Left lung (tissue), 10 donors: ENCODE results near the gene ATP8A2. TPM values are rescaled to one million over a fixed set of nuclear protein-coding genes. Genes with fewer than 3 reads are reported as not detected.

ENCODE experiments used
- ATAC-seq: fragments of 200-7000 bp; cut with Tn5 transposase; one replicate; pipeline ENCODE4 v1.9.1; 2020; ENCODE audit warnings: moderate library complexity
- DNase-seq, 4 donors: peaks; one replicate each; pipeline ENCODE4 v3.0.0-alpha.2; 2013 to 2020
- H3K27ac ChIP-seq, 2 donors: fragments of 200-600 bp; sonication (generic) in 1 of 2; one replicate each; pipeline versions ENCODE4 v1.5.0 to v1.8.0; 2020 to 2021
- H3K27me3 ChIP-seq, 2 donors: fragments of 200-600 bp; sonication (generic) in 1 of 2; one replicate each; pipeline versions ENCODE4 v1.5.0 to v1.8.0; 2020 to 2021
- H3K36me3 ChIP-seq, 2 donors: fragments of 200-600 bp; sonication (generic) in 1 of 2; one replicate each; pipeline versions ENCODE4 v1.5.0 to v1.8.0; 2020 to 2021
- H3K4me1 ChIP-seq, 2 donors: fragments of 200-600 bp; one replicate each; pipeline ENCODE4 v1.8.0; 2021
- H3K4me3 ChIP-seq, 2 donors: fragments of 200-600 bp; sonication (generic) in 1 of 2; one replicate each; pipeline versions ENCODE4 v1.5.0 to v1.8.0; 2020 to 2021; ENCODE audit warnings: mild to moderate bottlenecking in 1 of 2
- H3K9me3 ChIP-seq, 2 donors: fragments of 200-600 bp; sonication (generic) in 1 of 2; one replicate each; pipeline versions ENCODE4 v1.5.0 to v1.8.0; 2020 to 2021
- CTCF ChIP-seq, 2 donors: fragments of 200-600 bp; sonication (generic) in 1 of 2; IDR thresholded peaks; one replicate each; pipeline versions ENCODE4 v1.5.0 to v1.8.0; 2021; ENCODE audit warnings: antibody characterized with exemption in 2 of 2
- intact Hi-C, 2 donors: fragments of 100-400 bp; cut with DNase I; formaldehyde crosslinking; loops; one replicate each; pipeline versions ENCODE4 v1.11.2 to v1.14.2; 2022
- polyA plus RNA-seq, 6 donors: library from polyadenylated mRNA; unstranded; fragments of 120-200 nt; gene quantifications; one replicate each; pipeline ENCODE4 v1.2.1, GENCODE V29; 2013; ENCODE audit not compliant: insufficient read length in 6 of 6
- total RNA-seq, 2 donors: library from RNA; stranded (reverse); fragmentation: NEBNext Ultra II Directional; extraction: Animal tissue kit (Norgen Biotek cat#: 25700); gene quantifications; one replicate each; pipeline ENCODE4 v1.2.1, GENCODE V29; 2021
- donor health status: DM: no; HTN: yes; CAD: no.
- donor health status: DM: no; HTN: no; CAD: no.

The ATP8A2 gene
- total and polyA plus RNA-seq, 8 donors = 1.1 to 13.4 (median 9.6) TPM

GRCh38 chr13:25652764-25653163 lies 281.0 kb downstream of the ATP8A2 start:
- Histone ChIP-seq H3K36me3 (no peaks in the 10 kb centered on the region), H3K4me3 (no peak overlapping the region), H3K9me3 (peaks cover 0 to 5% of the 10 kb centered on the region in 2 donors), H3K4me1 (no peaks in the 10 kb centered on the region), H3K27me3 (no peaks in the 10 kb centered on the region), H3K27ac (no peak overlapping the region)
- no peak for TF ChIP-seq CTCF (IDR thresholded peaks at IDR 0.05)
- intact Hi-C loops = no loop called here
- DNase-seq = no peak
- no peak for ATAC-seq

GRCh38 chr13:25654322-25654721 lies 282.5 kb downstream of the ATP8A2 start:
- Histone ChIP-seq H3K27ac (no peak overlapping the region), H3K9me3 (no peaks in the 10 kb centered on the region), H3K4me1 (no peaks in the 10 kb centered on the region), H3K36me3 (no peaks in the 10 kb centered on the region), H3K27me3 (no peaks in the 10 kb centered on the region), H3K4me3 (no peak overlapping the region)
- ATAC-seq = no peak
- intact Hi-C loops = no loop called here
- no peak for TF ChIP-seq CTCF (IDR thresholded peaks at IDR 0.05)
- no peak for DNase-seq

GRCh38 chr13:25657157-25657556 lies 285.4 kb downstream of the ATP8A2 start:
- ATAC-seq = no peak

GRCh38 chr13:25659091-25659795 lies 287.5 kb downstream of the ATP8A2 start:
- H3K27ac ChIP-seq = no peak overlapping the region
- H3K9me3 ChIP-seq = no peaks in the 10 kb centered on the region
- no peaks in the 10 kb centered on the region for H3K36me3 ChIP-seq
- DNase-seq = peak in 1 of 4 donors; percentile 33
- H3K4me1 ChIP-seq = no peaks in the 10 kb centered on the region
- intact Hi-C loops = no loop called here
- H3K27me3 ChIP-seq = no peaks in the 10 kb centered on the region
- ATAC-seq = peak; percentile 59
- no peak overlapping the region for H3K4me3 ChIP-seq
- TF ChIP-seq CTCF (IDR thresholded peaks at IDR 0.05) = no peak

More at GRCh38 chr13:25657157-25657556, 285.4 kb downstream of the ATP8A2 start:
- no peak overlapping the region for H3K27ac ChIP-seq
- no peaks in the 10 kb centered on the region for H3K36me3 ChIP-seq
- H3K9me3 ChIP-seq = no peaks in the 10 kb centered on the region
- DNase-seq = peak in 2 of 4 donors; percentile 72 to 75
- no peaks in the 10 kb centered on the region for H3K4me1 ChIP-seq
- no peak for TF ChIP-seq CTCF (IDR thresholded peaks at IDR 0.05)
- H3K4me3 ChIP-seq = no peak overlapping the region
- no peaks in the 10 kb centered on the region for H3K27me3 ChIP-seq
- intact Hi-C loops = no loop called here

GRCh38 chr13:25660996-25661395 lies 289.2 kb downstream of the ATP8A2 start:
- no peaks in the 10 kb centered on the region for H3K9me3 ChIP-seq
- no peak overlapping the region for H3K4me3 ChIP-seq
- no peaks in the 10 kb centered on the region for H3K4me1 ChIP-seq
- intact Hi-C loops = no loop called here
- no peaks in the 10 kb centered on the region for H3K27me3 ChIP-seq
- DNase-seq = no peak
- no peak for TF ChIP-seq CTCF (IDR thresholded peaks at IDR 0.05)
- H3K36me3 ChIP-seq = no peaks in the 10 kb centered on the region
- no peak for ATAC-seq
- H3K27ac ChIP-seq = no peak overlapping the region
